NOMO-1 treated with dmso at 0.1 percent for 144 hours (cell line): ENCODE measurements around the gene ZNF385B.

Experiments
- DNase-seq: peaks from one replicate; lab custom pipeline; 2025; ENCODE audit not compliant: unreplicated experiment; lab: John Stamatoyannopoulos, UW

ZNF385B gene

GRCh38 chr2:179746981-179747380, 114.4 kb downstream of the ZNF385B start:
- no peak for DNase-seq

- DNase-seq = no peak
Observed at GRCh38 chr2:179745635-179746256, 115.7 kb downstream of the ZNF385B start.

- no peak for DNase-seq
Observed at GRCh38 chr2:179744401-179744800, 117.0 kb downstream of the ZNF385B start.

- no peak for DNase-seq
Observed at GRCh38 chr2:179741317-179741716, 120.1 kb downstream of the ZNF385B start.

GRCh38 chr2:179729966-179730365, 131.4 kb downstream of the ZNF385B start:
- DNase-seq = no peak

GRCh38 chr2:179726461-179727180, 134.8 kb downstream of the ZNF385B start:
- no peak for DNase-seq

GRCh38 chr2:179724403-179724802, 137.0 kb downstream of the ZNF385B start:
- no peak for DNase-seq

GRCh38 chr2:179720173-179720772, 141.1 kb downstream of the ZNF385B start:
- no peak for DNase-seq

GRCh38 chr2:179715871-179716270, 145.5 kb downstream of the ZNF385B start:
- DNase-seq = no peak

GRCh38 chr2:179715196-179715595, 146.2 kb downstream of the ZNF385B start:
- no peak for DNase-seq

- DNase-seq = no peak
Observed at GRCh38 chr2:179712825-179713224, 148.6 kb downstream of the ZNF385B start.

GRCh38 chr2:179711375-179711774, 150.0 kb downstream of the ZNF385B start:
- no peak for DNase-seq

GRCh38 chr2:179703702-179704101, 157.7 kb downstream of the ZNF385B start:
- no peak for DNase-seq

- no peak for DNase-seq
Observed at GRCh38 chr2:179702912-179703311, 158.5 kb downstream of the ZNF385B start.

GRCh38 chr2:179701524-179702110, 159.8 kb downstream of the ZNF385B start:
- DNase-seq = no peak

- no peak for DNase-seq
Observed at GRCh38 chr2:179695486-179695885, 165.9 kb downstream of the ZNF385B start.

GRCh38 chr2:179694963-179695362, 166.4 kb downstream of the ZNF385B start:
- no peak for DNase-seq

- DNase-seq = no peak
Observed at GRCh38 chr2:179692610-179693009, 168.8 kb downstream of the ZNF385B start.

- no peak for DNase-seq
Observed at GRCh38 chr2:179692043-179692442, 169.4 kb downstream of the ZNF385B start.

GRCh38 chr2:179691235-179691634, 170.2 kb downstream of the ZNF385B start:
- no peak for DNase-seq

GRCh38 chr2:179686718-179687342, 174.6 kb downstream of the ZNF385B start:
- no peak for DNase-seq
